Measurements from ENCODE around the gene PITRM1.

PITRM1 gene

DNA sequence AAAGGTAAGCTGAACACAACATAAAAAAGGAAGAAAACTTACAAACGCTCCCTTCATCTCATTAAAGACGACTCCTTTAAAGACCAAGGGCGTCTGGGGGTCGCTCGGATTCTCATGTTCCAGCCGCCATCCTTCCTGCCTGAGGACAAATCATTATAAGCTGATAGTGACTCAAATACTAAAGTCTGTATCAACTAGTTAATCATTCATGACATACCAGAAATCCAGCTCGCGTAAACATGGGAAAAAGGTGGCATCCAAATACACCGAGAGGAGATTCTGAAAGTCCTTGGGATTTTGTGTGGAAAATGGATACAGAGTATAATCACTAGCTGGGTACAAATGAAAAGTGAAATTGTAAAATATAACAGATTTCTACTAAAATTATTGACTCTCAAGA, 7.4 kb downstream of the PITRM1 start:
- DNase-seq, result no peak

GRCh38 chr10:3163879-3164278, 8.7 kb downstream of the PITRM1 start:
- DNase-seq, result no peak

- DNase-seq, result no peak
Observed at GRCh38 chr10:3162533-3162932, 10.0 kb downstream of the PITRM1 start.

DNA sequence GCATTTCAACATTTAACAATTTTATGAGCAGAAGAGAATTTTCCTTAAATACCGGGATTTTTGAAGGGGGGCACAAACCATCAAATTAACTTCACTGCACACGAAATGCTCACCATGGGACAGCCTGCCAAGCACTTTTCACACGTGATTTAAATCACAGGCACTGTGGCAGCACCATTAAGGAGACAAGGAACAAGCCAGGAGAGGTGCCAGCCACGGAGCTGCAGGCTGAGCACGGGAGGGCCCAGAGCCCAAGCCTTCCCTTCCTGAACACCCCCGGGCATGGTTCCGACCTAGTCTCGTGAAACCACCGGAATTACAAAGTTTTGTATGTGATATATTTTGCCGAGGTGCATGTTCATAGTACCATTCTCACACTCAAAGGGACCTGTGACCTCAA, 13.4 kb downstream of the PITRM1 start:
- DNase-seq, result no peak

- no peak for DNase-seq
Observed at GRCh38 chr10:3154666-3155065, 17.9 kb downstream of the PITRM1 start.

- DNase-seq, result no peak
Observed at GRCh38 chr10:3152566-3152935, 20.0 kb downstream of the PITRM1 start.

- no peak for DNase-seq
Observed at GRCh38 chr10:3151889-3152565, 20.6 kb downstream of the PITRM1 start.

DNA sequence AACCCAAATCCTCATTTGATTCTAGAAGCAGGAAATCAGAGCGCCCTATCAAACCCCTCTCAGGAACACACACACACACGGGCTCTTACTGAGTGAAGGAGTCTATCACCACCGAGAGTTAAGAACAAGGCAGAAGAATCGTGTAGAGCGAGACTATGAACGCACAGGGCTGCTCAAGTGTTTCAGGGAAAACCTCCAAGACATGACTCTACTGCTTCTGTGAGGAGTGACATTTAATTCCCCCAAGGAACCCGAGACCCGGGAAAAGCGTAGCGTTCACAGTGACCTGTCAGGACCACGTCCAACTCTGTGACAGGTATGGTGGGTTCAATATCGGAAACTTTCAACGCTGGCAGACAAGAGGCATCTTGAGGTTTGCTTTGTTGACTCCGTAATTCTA, 21.6 kb downstream of the PITRM1 start:
- no peak for DNase-seq

- DNase-seq, result no peak
Observed at GRCh38 chr10:3150366-3150765, 22.2 kb downstream of the PITRM1 start.

DNA sequence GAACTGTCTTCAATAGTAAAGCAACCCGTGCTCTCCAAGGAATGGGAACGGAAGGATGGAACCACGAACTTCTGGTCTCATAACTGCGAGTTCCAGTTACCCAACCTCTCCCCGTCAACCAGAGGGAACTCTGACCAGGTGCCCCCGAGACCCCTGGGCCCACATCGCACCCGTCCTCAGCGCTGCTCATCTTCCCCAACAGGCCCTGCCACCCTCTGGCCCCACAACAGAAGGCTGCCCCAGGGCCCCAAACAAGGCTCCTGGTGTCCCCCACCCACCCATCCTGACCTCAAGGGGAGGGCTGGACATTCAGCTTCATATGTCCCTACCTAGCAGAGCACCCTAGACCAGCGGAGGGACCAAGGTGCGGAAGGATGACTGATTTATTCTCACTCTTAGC, 22.7 kb downstream of the PITRM1 start:
- DNase-seq, result no peak

GRCh38 chr10:3148994-3149393, 23.6 kb downstream of the PITRM1 start:
- no peak for DNase-seq

DNA sequence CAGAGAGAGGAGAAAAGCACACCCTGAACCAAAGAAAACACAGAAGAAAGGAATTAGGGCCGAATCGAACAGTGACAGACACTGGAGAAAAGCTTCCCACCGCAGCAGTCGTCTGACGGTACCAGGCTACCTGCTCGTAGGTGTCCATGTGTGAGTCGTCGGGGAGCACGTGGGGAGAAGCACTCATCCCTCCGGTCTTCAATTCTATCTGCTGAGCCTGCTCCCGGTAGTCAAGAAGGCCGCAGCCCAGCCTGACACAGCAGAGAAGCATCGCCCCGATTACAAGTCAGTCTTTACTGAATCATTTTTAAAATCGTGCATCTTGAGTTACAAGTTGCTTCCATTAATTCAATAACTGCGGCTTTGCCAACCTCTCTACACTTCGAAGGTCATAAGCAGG, 24.5 kb downstream of the PITRM1 start:
- no peak for DNase-seq

DNA sequence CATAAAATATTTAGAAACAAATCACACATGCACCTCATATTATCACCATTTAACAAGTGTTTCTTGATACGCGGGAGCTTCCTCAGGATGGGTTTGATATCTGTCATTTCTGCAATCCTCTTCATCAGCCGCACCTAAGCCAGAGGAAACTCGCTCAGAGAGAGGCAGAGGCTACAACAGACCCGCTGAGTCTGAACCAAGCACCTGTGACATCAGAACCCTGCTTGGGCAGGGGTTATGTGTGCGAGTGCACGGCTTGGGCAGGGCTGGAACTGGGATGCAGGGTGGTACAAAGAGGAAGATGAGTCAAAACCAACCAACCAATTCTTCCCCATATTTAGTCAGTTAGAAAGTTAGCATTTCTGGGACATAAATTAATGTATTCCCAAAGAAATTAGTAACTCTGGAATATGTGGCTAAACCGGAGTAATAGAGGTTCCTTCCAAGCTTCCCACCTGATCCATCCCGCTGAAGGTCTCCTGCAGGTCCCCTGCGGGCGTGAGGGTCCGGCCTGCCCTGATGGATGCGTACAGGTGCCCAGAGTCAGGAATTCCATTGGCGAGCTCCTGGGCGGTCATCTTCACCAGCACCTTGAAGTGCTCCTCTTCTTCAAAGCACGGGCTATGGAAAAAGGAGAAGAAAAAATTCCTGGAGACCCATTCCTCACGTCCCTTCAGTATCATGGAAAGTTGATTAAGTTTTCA, 25.3 kb downstream of the PITRM1 start:
- DNase-seq, result no peak

DNA sequence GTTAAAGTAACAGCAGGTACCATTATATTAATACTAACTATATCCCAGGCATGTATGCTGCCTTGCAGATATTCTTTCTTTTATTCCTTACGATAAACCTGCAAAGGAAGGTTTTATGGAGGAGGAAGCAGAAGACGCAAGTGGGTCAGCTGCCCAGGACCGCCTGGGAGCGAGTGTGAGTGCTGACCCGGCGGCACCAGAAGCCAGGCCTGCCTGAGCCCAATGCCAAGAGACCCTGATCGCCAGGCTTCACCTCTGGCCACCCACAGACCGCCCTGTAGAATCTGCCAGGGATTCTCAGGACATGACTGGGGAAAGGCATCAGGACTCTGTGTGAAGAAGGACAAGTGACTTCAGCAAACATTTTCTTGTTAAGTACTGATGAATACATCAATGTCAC, 26.3 kb downstream of the PITRM1 start:
- no peak for DNase-seq

DNA sequence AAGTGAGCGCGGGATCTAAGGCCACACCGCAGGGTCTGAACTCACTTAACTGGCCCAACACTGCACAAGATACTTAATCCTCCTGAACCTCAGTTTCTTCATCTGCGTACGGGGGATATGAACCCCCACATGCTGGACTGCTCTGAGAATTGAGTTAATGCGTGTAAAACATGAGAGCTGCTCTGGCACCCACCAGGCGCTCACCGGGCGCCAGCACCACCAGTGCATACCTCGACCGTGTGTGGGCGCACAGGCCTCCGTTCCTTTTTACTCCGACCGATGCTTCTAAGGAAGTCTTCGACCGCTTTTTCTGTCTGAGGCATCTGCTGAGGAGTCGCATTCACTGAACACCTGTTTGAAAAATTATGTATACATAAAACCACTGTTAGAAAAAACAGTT, 27.2 kb downstream of the PITRM1 start:
- no peak for DNase-seq

GRCh38 chr10:3143791-3144434, 28.7 kb downstream of the PITRM1 start:
- DNase-seq, result no peak

GRCh38 chr10:3143366-3143765, 29.2 kb downstream of the PITRM1 start:
- no peak for DNase-seq

- no peak for DNase-seq
Observed at GRCh38 chr10:3142146-3142875, 30.3 kb downstream of the PITRM1 start.

- DNase-seq, result no peak
Observed at GRCh38 chr10:3141351-3142005, 31.1 kb downstream of the PITRM1 start.

DNA sequence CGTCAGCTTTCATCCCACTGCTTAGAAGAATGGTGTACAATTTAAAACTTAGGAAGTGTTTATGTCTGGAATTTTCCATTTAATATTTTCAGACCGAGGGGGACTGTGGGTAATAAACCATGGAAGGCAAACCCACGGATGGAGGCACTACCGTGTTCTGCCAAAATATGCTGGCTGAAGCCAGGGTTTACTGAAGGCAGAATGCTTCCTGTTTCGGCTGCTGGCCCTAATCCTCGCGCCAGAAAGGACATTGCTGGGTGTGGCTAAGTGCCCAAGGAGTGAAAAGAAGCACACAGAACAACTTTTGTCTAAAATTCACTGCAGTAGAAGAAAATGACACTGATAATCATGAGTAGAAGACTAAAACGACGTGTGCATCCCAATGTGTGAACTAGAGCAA, 32.3 kb downstream of the PITRM1 start:
- DNase-seq, result no peak

GRCh38 chr10:3139216-3139910, 33.2 kb downstream of the PITRM1 start:
- DNase-seq, result no peak
